K562 (cell line): Measurements from ENCODE around the gene ATOH8. TPM values are rescaled to one million over a fixed set of nuclear protein-coding genes. Genes with fewer than 3 reads are reported as not detected.

ENCODE experiments used
- ATAC-seq: fragments of 200-7000 bp; cut with Tn5 transposase; 3 replicates; pipeline ENCODE4 v1.9.1; 2020; ENCODE audit warnings: moderate library complexity
- BruUV-seq: library from RNA; stranded (reverse); fragments of 400-500 nt; replicated peaks from 2 replicates; lab custom pipeline; 2021; lab: Mats Ljungman, UMichigan
- CTCF ChIA-PET: fragments of 300-600 bp; formaldehyde crosslinking; extraction: SDS; loops from one replicate; lab custom pipeline; 2021; ENCODE audit warnings: low intra/inter-chr PET ratio; lab: Yijun Ruan, JAX
- POLR2A ChIA-PET: fragments of 300-600, 350-650 bp; sonication (Branson Sonifier 250); formaldehyde crosslinking; extraction: SDS; loops from one replicate; lab custom pipeline; 2021; ENCODE audit warnings: antibody characterized with exemption, inconsistent platforms; lab: Yijun Ruan, JAX
- DNase-seq, 4 experiments: peaks; one replicate each; pipeline versions ENCODE4 v3.0.0 to v3.0.0-alpha.2; 2011 to 2018; ENCODE audit warnings: low spot score in 3 of 4, mixed read lengths in 3 of 4; ENCODE audit errors: extremely low read depth in 1 of 4
- FAIRE-seq: peaks from 2 replicates; lab custom pipeline; 2011; peaks lifted over from hg19 to GRCh38; lab: Jason Lieb, UNC
- H2AFZ ChIP-seq: 2 replicates; pipeline ENCODE4 v1.6.0; 2011; ENCODE audit warnings: low read depth, low read length, control low read depth, inconsistent platforms
- H3K27ac ChIP-seq: fragments of 200-600 bp; 3 replicates; pipeline ENCODE4 v1.8.0; 2011; ENCODE audit warnings: low read depth, mild to moderate bottlenecking, control low read depth, inconsistent platforms, low read length, moderate library complexity, mixed read lengths; ENCODE audit errors: extremely low read depth
- H3K27me3 ChIP-seq, 2 experiments: fragments of 300-600 bp in 1 of 2; 2 replicates in 1 of 2; 3 replicates in 1 of 2; pipeline versions ENCODE4 v1.6.0 to v1.8.0; 2011; ENCODE audit warnings: inconsistent platforms in 2 of 2, low read length in 2 of 2, mild to moderate bottlenecking in 1 of 2, mixed read lengths in 1 of 2, moderate library complexity in 1 of 2; ENCODE audit not compliant: control insufficient read depth in 2 of 2, insufficient read depth in 2 of 2
- H3K36me3 ChIP-seq: fragments of 300-600 bp; 3 replicates; pipeline ENCODE4 v1.8.0; 2011; ENCODE audit warnings: mild to moderate bottlenecking, low read length, inconsistent platforms; ENCODE audit not compliant: control insufficient read depth, insufficient read depth
- H3K4me1 ChIP-seq, 2 experiments: fragments of 200-600 bp in 1 of 2; replicated peaks in 1 of 2; 2 replicates in 1 of 2; 3 replicates in 1 of 2; pipeline versions ENCODE4 v1.5.1 to v1.8.0; 2011; ENCODE audit warnings: inconsistent platforms in 2 of 2, low read length in 2 of 2, mild to moderate bottlenecking in 1 of 2, mixed read lengths in 1 of 2, moderate library complexity in 1 of 2; ENCODE audit not compliant: control insufficient read depth in 2 of 2, insufficient read depth in 2 of 2
- H3K4me2 ChIP-seq: 2 replicates; pipeline ENCODE4 v1.6.1; 2011; ENCODE audit warnings: low read length, control low read depth, inconsistent platforms, mixed read lengths; ENCODE audit not compliant: insufficient read depth
- H3K4me3 ChIP-seq: fragments of 200-600 bp; sonication (generic), shearing (Covaris generic); 2 replicates; pipeline ENCODE4 v1.5.1; 2016; ENCODE audit warnings: control low read depth, inconsistent platforms
- H3K79me2 ChIP-seq: fragments of 200-600 bp; 3 replicates; pipeline ENCODE4 v1.8.0; 2011; ENCODE audit warnings: low read length, inconsistent platforms; ENCODE audit not compliant: control insufficient read depth, insufficient read depth
- H3K9ac ChIP-seq, 2 experiments: 2 replicates each; pipeline versions ENCODE4 v1.6.0 to v1.6.1; 2011; ENCODE audit warnings: low read depth in 2 of 2, low read length in 2 of 2, control low read depth in 1 of 2, inconsistent platforms in 1 of 2, mild to moderate bottlenecking in 1 of 2, mixed read lengths in 1 of 2; ENCODE audit not compliant: insufficient read depth in 1 of 2
- H3K9me1 ChIP-seq: one replicate; pipeline ENCODE4 v1.6.0; 2011; ENCODE audit warnings: inconsistent platforms, mild to moderate bottlenecking, low read length, moderate library complexity; ENCODE audit not compliant: control insufficient read depth, insufficient read depth
- H3K9me3 ChIP-seq: replicated peaks from 2 replicates; pipeline ENCODE4 v1.5.1; 2011; ENCODE audit warnings: low read depth, low read length, inconsistent platforms; ENCODE audit not compliant: control insufficient read depth, insufficient read depth
- H4K20me1 ChIP-seq: replicated peaks from 2 replicates; pipeline ENCODE4 v1.6.1; 2011; ENCODE audit warnings: low read length, inconsistent platforms, mixed read lengths; ENCODE audit not compliant: control insufficient read depth, insufficient read depth
- ARHGAP35 ChIP-seq: fragments of 450-650 bp; IDR thresholded peaks from 2 replicates; pipeline ENCODE4 v1.6.1; 2018; ENCODE audit not compliant: partially characterized antibody
- CTCF ChIP-seq, 3 experiments: IDR thresholded peaks in 2 of 3; conservative IDR thresholded peaks in 1 of 3; 2 replicates each; pipeline ENCODE4 v1.5.1; 2011 to 2012; ENCODE audit warnings: low read length in 3 of 3, mild to moderate bottlenecking in 3 of 3, control low read depth in 2 of 3, improper control_type of control experiment in 1 of 3, inconsistent platforms in 1 of 3, low read depth in 1 of 3, mixed read lengths in 1 of 3, moderate library complexity in 1 of 3; ENCODE audit not compliant: insufficient read depth in 2 of 3
- MEF2A ChIP-seq: IDR thresholded peaks from 2 replicates; pipeline ENCODE4 v1.6.1; 2011; ENCODE audit warnings: low read depth, mild to moderate bottlenecking, low read length, moderate library complexity; ENCODE audit not compliant: control insufficient read depth
- MYNN ChIP-seq, 2 experiments: sonication (generic); formaldehyde crosslinking in 1 of 2; IDR thresholded peaks; 2 replicates each; pipeline versions ENCODE4 v1.5.0 to v1.6.1; 2016 to 2020; ENCODE audit warnings: antibody characterized with exemption in 1 of 2, missing genetic modification reagents in 1 of 2
- NR4A1 ChIP-seq, 2 experiments: fragments of 250-450 bp in 1 of 2; fragments of 450-650 bp in 1 of 2; sonication (Bioruptor Pico) in 1 of 2; IDR thresholded peaks; 2 replicates each; pipeline versions ENCODE4 v1.4.0 to v1.6.1; 2016 to 2020; ENCODE audit warnings: mild to moderate bottlenecking in 2 of 2, missing compliant biosample characterization in 1 of 2, missing genetic modification characterization in 1 of 2, moderate library complexity in 1 of 2
- POLR2AphosphoS5 ChIP-seq: IDR thresholded peaks from 2 replicates; pipeline ENCODE4 v1.6.1; 2011; ENCODE audit warnings: mild to moderate bottlenecking, low read depth, low read length, moderate library complexity; ENCODE audit not compliant: control insufficient read depth, insufficient read depth
- SMARCC2 ChIP-seq: fragments of 450-650 bp; IDR thresholded peaks from 2 replicates; pipeline ENCODE4 v1.6.1; 2017; ENCODE audit warnings: antibody characterized with exemption, moderate library complexity, mild to moderate bottlenecking, low read depth
- SREBF1 ChIP-seq: fragments of 150-350 bp; IDR thresholded peaks from 2 replicates; pipeline ENCODE4 v1.6.1; 2014; ENCODE audit warnings: antibody characterized with exemption, low read depth, low read length, borderline replicate concordance
- SREBF2 ChIP-seq: sonication (generic); formaldehyde crosslinking; IDR thresholded peaks from 2 replicates; pipeline ENCODE4 v1.4.0; 2020; ENCODE audit warnings: mild to moderate bottlenecking, missing genetic modification reagents
- SRSF7 ChIP-seq: fragments of 200-400 bp; formaldehyde crosslinking; optimal IDR thresholded peaks from 2 replicates; pipeline ENCODE3; 2017; ENCODE audit warnings: mild to moderate bottlenecking, low read depth, low read length
- THAP7 ChIP-seq: fragments of 250-450 bp; sonication (Bioruptor Pico); IDR thresholded peaks from 2 replicates; pipeline ENCODE4 v1.5.0; 2021
- ZNF324 ChIP-seq: fragments of 250-450 bp; sonication (Bioruptor Pico); IDR thresholded peaks from 2 replicates; pipeline ENCODE4 v1.4.0; 2020; ENCODE audit warnings: mild to moderate bottlenecking
- ZNF551 ChIP-seq: fragments of 250-450 bp; sonication (Bioruptor Pico); IDR thresholded peaks from 2 replicates; pipeline ENCODE4 v1.5.0; 2021; ENCODE audit warnings: mild to moderate bottlenecking, moderate library complexity
- ZNF717 ChIP-seq: fragments of 250-450 bp; sonication (Bioruptor Pico); IDR thresholded peaks from 2 replicates; pipeline ENCODE4 v1.5.0; 2021
- WGBS: fragments of 100-300 bp; shearing (Covaris generic); methylation state at CpG from one replicate; pipeline ENCODE4 v1.1.6; 2016; ENCODE audit warnings: low coverage, mixed read lengths; ENCODE audit not compliant: insufficient coverage; ENCODE audit errors: missing lambda C conversion rate; 5-methylcytosine and 5-hydroxymethylcytosine counted together
- in situ Hi-C: fragments of 300-500 bp; cut with MboI; formaldehyde crosslinking; loops from 4 replicates; pipeline ENCODE4 v1.15.0; 2018; ENCODE audit warnings: inconsistent platforms, mixed read lengths
- intact Hi-C: fragments of 100-400 bp; cut with micrococcal nuclease; formaldehyde crosslinking; loops from 2 replicates; pipeline ENCODE4 v1.14.2; 2022
- polyA plus RNA-seq, 8 experiments: library from polyadenylated mRNA; depleted of rRNA in 4 of 8; stranded (reverse) in 5 of 8; unstranded in 3 of 8; fragments of >200 nt; fragmentation: Nextera tagmentation in 2 of 8; fragmentation: Illumina TruSeq in 1 of 8; extraction: Ambion mirVana in 2 of 8; extraction: Trizol in 1 of 8; gene quantifications; 2 replicates each; pipeline versions ENCODE4 v1.2.1 to v1.2.3, GENCODE V29; 2011 to 2014; ENCODE audit warnings: inconsistent platforms in 1 of 8, missing spikeins in 1 of 8
- total RNA-seq, 7 experiments: library from RNA; depleted of rRNA in 6 of 7; stranded (reverse); fragments of >200 nt in 6 of 7; fragmentation: Illumina TruSeq in 2 of 7; extraction: Trizol in 2 of 7; gene quantifications; 2 replicates each; pipeline versions ENCODE4 v1.2.1 to v1.2.3, GENCODE V29; 2011 to 2021; ENCODE audit warnings: low replicate concordance in 1 of 7

Gene ATOH8
- total and polyA plus RNA-seq, 9 of the 15 experiments (the other 6 are each of a cell fraction or from before 2014, with no cell fraction given) = not detected

- TF ChIP-seq CTCF (IDR thresholded peaks at IDR 0.05 in 2 of 3, conservative IDR thresholded peaks at IDR 0.05 in 1 of 3; ENCODE audit: insufficient read depth in 2 of 3, low read depth in 1 of 3, low read length in 3 of 3) = no peak
- TF ChIP-seq ZNF717 (CRISPR knock-in tag) = no peak
- no peak for TF ChIP-seq MYNN (IDR thresholded peaks at IDR 0.05)
- no peak for TF ChIP-seq MYNN (CRISPR knock-in tag; IDR thresholded peaks at IDR 0.05)
- no peak for TF ChIP-seq ARHGAP35
- TF ChIP-seq NR4A1 (CRISPR knock-in tag; IDR thresholded peaks at IDR 0.05) = no peak
- no peak for TF ChIP-seq NR4A1 (tag; IDR thresholded peaks at IDR 0.05)
Observed at GRCh38 chr2:85785871-85786270, 32.1 kb downstream of the ATOH8 start (continued).

- no TSS peak for BruUV-seq
- ChIA-PET CTCF (no interaction called here), POLR2A (interaction anchor here (0.7 to 1.2 kb wide), 3 partner anchors 9 to 313 kb away, joined by 3 to 4 read pairs (median 3); no protein-coding TSS in a partner anchor)
- Histone ChIP-seq H3K9ac (peak overlapping the region in 1 of 2 experiments; percentile 31; a peak in 1 of 4 replicates), H3K79me2 (no peaks in the 10 kb centered on the region), H3K4me3 (no peak overlapping the region), H2AFZ (no peak overlapping the region), H3K27ac (no peak overlapping the region), H3K9me3 (no peaks in the 10 kb centered on the region), H3K9me1 (no peaks in the 10 kb centered on the region), H4K20me1 (peaks cover 4% of the 10 kb centered on the region; the same call in 1 of the 2 replicates), H3K27me3 (peaks cover 52 to 79% of the 10 kb centered on the region in 2 experiments), H3K36me3 (no peaks in the 10 kb centered on the region), H3K4me1 (peaks cover 0 to 2% of the 10 kb centered on the region in 2 experiments; a peak in 1 of 5 replicates), H3K4me2 (no peak overlapping the region)
- FAIRE-seq (no peak), DNase-seq (no peak), ATAC-seq (no peak)
- 2% methylated on average over 6 of the region's 7 CpGs for WGBS
- intact Hi-C loops (no loop called here), in situ Hi-C loops (no loop called here)
- TF ChIP-seq ZNF324 (CRISPR knock-in tag) = no peak
- TF ChIP-seq ZNF551 (CRISPR knock-in tag) = no peak
- TF ChIP-seq POLR2AphosphoS5 = no peak
- TF ChIP-seq MEF2A = no peak
- no peak for TF ChIP-seq SREBF2
- TF ChIP-seq THAP7 = no peak
- no peak for TF ChIP-seq SREBF1
- no peak for TF ChIP-seq SMARCC2
- TF ChIP-seq SRSF7 = no peak
Observed at GRCh38 chr2:85786444-85786843, 32.7 kb downstream of the ATOH8 start.
